Measurements from ENCODE around the gene CTDP1.

Gene CTDP1

DNA sequence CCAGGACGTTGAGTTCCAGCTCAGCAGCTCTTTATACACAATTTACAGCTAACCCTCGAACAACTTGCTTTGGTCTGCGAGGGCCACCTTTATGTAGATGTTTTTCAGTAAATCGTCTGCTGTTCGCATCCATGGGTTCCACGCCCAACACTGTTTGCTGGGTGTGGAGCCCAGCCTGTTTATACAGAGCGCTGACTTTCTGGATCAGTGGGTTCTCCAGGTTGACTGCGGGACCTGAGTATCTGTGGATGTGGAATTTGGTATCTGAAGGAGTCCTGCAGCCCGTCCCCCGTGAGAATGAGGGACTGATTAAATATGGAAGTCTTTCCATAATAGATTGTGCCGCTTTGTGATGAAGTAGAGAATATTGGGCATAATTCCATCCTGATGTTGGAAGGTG, 2.9 kb downstream of the CTDP1 start:
- H3K9ac ChIP-seq (ENCODE audit: low read depth in 1 of 2, low read length in 2 of 2): peak overlapping the region; percentile 35 to 92
- H3K4me3 ChIP-seq (ENCODE audit: low read length in 2 of 2): peak overlapping the region; percentile 70 to 93
- H3K27ac ChIP-seq (ENCODE audit: low read depth in 2 of 2, low read length in 2 of 2): peak overlapping the region; percentile 96 to 97
- H3K9me3 ChIP-seq (ENCODE audit: control insufficient read depth in 2 of 2, low read length in 2 of 2): no peaks in the 10 kb centered on the region
- H3K27me3 ChIP-seq (ENCODE audit: control insufficient read depth in 2 of 2, insufficient read depth in 2 of 2, low read length in 2 of 2): no peaks in the 10 kb centered on the region
- H3K4me1 ChIP-seq (ENCODE audit: control insufficient read depth in 2 of 2, insufficient read depth in 2 of 2, low read length in 2 of 2): peaks cover 26 to 34% of the 10 kb centered on the region in 2 donors
- peaks cover 4 to 8% of the 10 kb centered on the region in 2 donors for H3K36me3 ChIP-seq (ENCODE audit: control insufficient read depth in 2 of 2, insufficient read depth in 2 of 2, low read length in 2 of 2)

GRCh38 chr18:79682894-79683625, 3.5 kb downstream of the CTDP1 start:
- Histone ChIP-seq H3K36me3 (ENCODE audit: control insufficient read depth in 2 of 2, insufficient read depth in 2 of 2, low read length in 2 of 2) (peaks cover 3 to 8% of the 10 kb centered on the region in 2 donors), H3K9ac (ENCODE audit: low read depth in 1 of 2, low read length in 2 of 2) (no peak overlapping the region), H3K9me3 (ENCODE audit: control insufficient read depth in 2 of 2, low read length in 2 of 2) (no peaks in the 10 kb centered on the region), H3K27me3 (ENCODE audit: control insufficient read depth in 2 of 2, insufficient read depth in 2 of 2, low read length in 2 of 2) (no peaks in the 10 kb centered on the region), H3K4me3 (ENCODE audit: low read length in 2 of 2) (no peak overlapping the region), H3K4me1 (ENCODE audit: control insufficient read depth in 2 of 2, insufficient read depth in 2 of 2, low read length in 2 of 2) (peaks cover 25 to 33% of the 10 kb centered on the region in 2 donors), H3K27ac (ENCODE audit: low read depth in 2 of 2, low read length in 2 of 2) (peak overlapping the region in 1 of 2 donors; percentile 96)

- H3K4me3 ChIP-seq (ENCODE audit: low read length in 2 of 2): no peak overlapping the region
- H3K27ac ChIP-seq (ENCODE audit: low read depth in 2 of 2, low read length in 2 of 2): no peak overlapping the region
- H3K9ac ChIP-seq (ENCODE audit: low read depth in 1 of 2, low read length in 2 of 2): no peak overlapping the region
- H3K4me1 ChIP-seq (ENCODE audit: control insufficient read depth in 2 of 2, insufficient read depth in 2 of 2, low read length in 2 of 2): peaks cover 19 to 28% of the 10 kb centered on the region in 2 donors
- peaks cover 3 to 8% of the 10 kb centered on the region in 2 donors for H3K36me3 ChIP-seq (ENCODE audit: control insufficient read depth in 2 of 2, insufficient read depth in 2 of 2, low read length in 2 of 2)
- H3K27me3 ChIP-seq (ENCODE audit: control insufficient read depth in 2 of 2, insufficient read depth in 2 of 2, low read length in 2 of 2): no peaks in the 10 kb centered on the region
- no peaks in the 10 kb centered on the region for H3K9me3 ChIP-seq (ENCODE audit: control insufficient read depth in 2 of 2, low read length in 2 of 2)
These were observed 4.2 kb downstream of the CTDP1 start for GRCh38 chr18:79683626-79684282.

- H3K36me3 ChIP-seq (ENCODE audit: control insufficient read depth in 2 of 2, insufficient read depth in 2 of 2, low read length in 2 of 2): peaks cover 3 to 8% of the 10 kb centered on the region in 2 donors
- no peak overlapping the region for H3K27ac ChIP-seq (ENCODE audit: low read depth in 2 of 2, low read length in 2 of 2)
These were observed 4.7 kb downstream of the CTDP1 start for GRCh38 chr18:79684283-79684631.

DNA sequence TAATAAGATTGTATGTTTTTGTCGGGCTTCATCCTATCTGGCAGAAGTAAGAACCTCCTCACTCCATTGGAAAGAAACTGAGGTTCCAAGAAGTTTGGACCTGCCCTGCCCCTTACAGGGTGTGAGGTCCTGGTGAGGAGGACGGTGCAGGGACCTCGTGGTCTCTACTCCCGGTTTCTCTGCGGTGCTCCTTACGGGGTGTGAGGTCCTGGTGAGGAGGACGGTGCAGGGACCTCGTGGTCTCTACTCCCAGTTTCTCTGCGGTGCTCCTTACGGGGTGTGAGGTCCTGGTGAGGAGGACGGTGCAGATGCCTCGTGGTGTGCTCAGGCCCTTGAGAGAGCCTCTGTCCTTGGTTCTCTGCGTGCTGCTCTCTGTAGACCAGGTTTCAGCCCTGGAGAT, 5.2 kb downstream of the CTDP1 start:
- Histone ChIP-seq H3K36me3 (ENCODE audit: control insufficient read depth in 2 of 2, insufficient read depth in 2 of 2, low read length in 2 of 2) (peaks cover 3 to 8% of the 10 kb centered on the region in 2 donors), H3K4me3 (ENCODE audit: low read length in 2 of 2) (no peak overlapping the region), H3K9me3 (ENCODE audit: control insufficient read depth in 2 of 2, low read length in 2 of 2) (no peaks in the 10 kb centered on the region), H3K9ac (ENCODE audit: low read depth in 1 of 2, low read length in 2 of 2) (no peak overlapping the region), H3K27me3 (ENCODE audit: control insufficient read depth in 2 of 2, insufficient read depth in 2 of 2, low read length in 2 of 2) (no peaks in the 10 kb centered on the region), H3K4me1 (ENCODE audit: control insufficient read depth in 2 of 2, insufficient read depth in 2 of 2, low read length in 2 of 2) (peaks cover 19 to 30% of the 10 kb centered on the region in 2 donors), H3K27ac (ENCODE audit: low read depth in 2 of 2, low read length in 2 of 2) (no peak overlapping the region)

More at GRCh38 chr18:79684283-79684631, 4.7 kb downstream of the CTDP1 start:
- Histone ChIP-seq H3K9me3 (ENCODE audit: control insufficient read depth in 2 of 2, low read length in 2 of 2) (no peaks in the 10 kb centered on the region), H3K9ac (ENCODE audit: low read depth in 1 of 2, low read length in 2 of 2) (no peak overlapping the region), H3K4me1 (ENCODE audit: control insufficient read depth in 2 of 2, insufficient read depth in 2 of 2, low read length in 2 of 2) (peaks cover 19 to 30% of the 10 kb centered on the region in 2 donors), H3K4me3 (ENCODE audit: low read length in 2 of 2) (no peak overlapping the region), H3K27me3 (ENCODE audit: control insufficient read depth in 2 of 2, insufficient read depth in 2 of 2, low read length in 2 of 2) (no peaks in the 10 kb centered on the region)

DNA sequence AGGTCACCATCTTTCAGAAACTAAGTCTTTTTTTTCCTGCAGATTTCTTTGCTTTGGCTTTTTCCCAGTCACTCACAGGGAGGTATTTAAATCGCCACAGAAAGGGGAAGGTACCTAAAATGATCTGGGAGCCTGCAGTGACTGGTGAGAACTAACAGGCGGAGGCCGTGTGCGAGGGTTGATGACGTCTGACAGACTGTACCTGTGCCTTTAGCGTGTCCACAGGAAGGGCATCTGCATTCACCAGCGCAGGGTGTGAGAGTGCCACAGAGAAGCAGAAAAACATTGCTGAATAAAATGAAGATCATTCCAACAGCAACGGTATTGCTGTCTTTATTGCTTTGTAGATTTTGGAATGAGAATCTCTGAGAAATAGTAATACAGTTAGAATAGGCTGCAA, 5.7 kb downstream of the CTDP1 start:
- no peaks in the 10 kb centered on the region for H3K27me3 ChIP-seq (ENCODE audit: control insufficient read depth in 2 of 2, insufficient read depth in 2 of 2, low read length in 2 of 2)
- peaks cover 19 to 30% of the 10 kb centered on the region in 2 donors for H3K4me1 ChIP-seq (ENCODE audit: control insufficient read depth in 2 of 2, insufficient read depth in 2 of 2, low read length in 2 of 2)
- H3K9ac ChIP-seq (ENCODE audit: low read depth in 1 of 2, low read length in 2 of 2): no peak overlapping the region
- no peaks in the 10 kb centered on the region for H3K9me3 ChIP-seq (ENCODE audit: control insufficient read depth in 2 of 2, low read length in 2 of 2)
- no peak overlapping the region for H3K27ac ChIP-seq (ENCODE audit: low read depth in 2 of 2, low read length in 2 of 2)
- H3K4me3 ChIP-seq (ENCODE audit: low read length in 2 of 2): no peak overlapping the region
- H3K36me3 ChIP-seq (ENCODE audit: control insufficient read depth in 2 of 2, insufficient read depth in 2 of 2, low read length in 2 of 2): peaks cover 3 to 8% of the 10 kb centered on the region in 2 donors

GRCh38 chr18:79685971-79686370, 6.4 kb downstream of the CTDP1 start:
- Histone ChIP-seq H3K9ac (ENCODE audit: low read depth in 1 of 2, low read length in 2 of 2) (no peak overlapping the region), H3K27ac (ENCODE audit: low read depth in 2 of 2, low read length in 2 of 2) (no peak overlapping the region), H3K27me3 (ENCODE audit: control insufficient read depth in 2 of 2, insufficient read depth in 2 of 2, low read length in 2 of 2) (no peaks in the 10 kb centered on the region), H3K9me3 (ENCODE audit: control insufficient read depth in 2 of 2, low read length in 2 of 2) (no peaks in the 10 kb centered on the region), H3K4me3 (ENCODE audit: low read length in 2 of 2) (no peak overlapping the region), H3K36me3 (ENCODE audit: control insufficient read depth in 2 of 2, insufficient read depth in 2 of 2, low read length in 2 of 2) (peaks cover 3 to 8% of the 10 kb centered on the region in 2 donors), H3K4me1 (ENCODE audit: control insufficient read depth in 2 of 2, insufficient read depth in 2 of 2, low read length in 2 of 2) (peaks cover 15 to 25% of the 10 kb centered on the region in 2 donors)

- Histone ChIP-seq H3K27me3 (ENCODE audit: control insufficient read depth in 2 of 2, insufficient read depth in 2 of 2, low read length in 2 of 2) (no peaks in the 10 kb centered on the region), H3K4me1 (ENCODE audit: control insufficient read depth in 2 of 2, insufficient read depth in 2 of 2, low read length in 2 of 2) (peaks cover 0 to 8% of the 10 kb centered on the region in 2 donors), H3K4me3 (ENCODE audit: low read length in 2 of 2) (no peak overlapping the region), H3K36me3 (ENCODE audit: control insufficient read depth in 2 of 2, insufficient read depth in 2 of 2, low read length in 2 of 2) (peaks cover 3 to 8% of the 10 kb centered on the region in 2 donors), H3K9me3 (ENCODE audit: control insufficient read depth in 2 of 2, low read length in 2 of 2) (no peaks in the 10 kb centered on the region), H3K27ac (ENCODE audit: low read depth in 2 of 2, low read length in 2 of 2) (no peak overlapping the region), H3K9ac (ENCODE audit: low read depth in 1 of 2, low read length in 2 of 2) (no peak overlapping the region)
These were observed 8.2 kb downstream of the CTDP1 start for GRCh38 chr18:79687806-79688205.

DNA sequence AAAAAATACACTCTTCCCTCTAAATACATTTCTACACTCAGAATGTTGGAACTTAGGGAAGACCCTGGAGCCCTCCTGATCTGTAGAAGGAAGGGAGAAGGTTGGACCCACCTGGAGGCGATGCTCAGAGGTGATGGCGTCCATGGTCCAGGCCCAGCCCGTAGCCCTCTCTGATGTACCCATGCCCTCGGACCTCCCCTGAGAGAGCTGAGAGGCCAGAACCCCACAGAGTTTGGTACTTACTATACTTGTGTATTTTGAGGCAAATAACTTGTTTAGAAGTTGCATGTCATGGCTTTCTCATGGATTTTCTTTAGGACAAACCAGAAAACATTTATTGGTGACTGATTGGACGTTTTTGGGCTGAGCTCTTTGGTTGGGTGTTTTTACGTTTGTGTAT, 10.5 kb downstream of the CTDP1 start:
- no peaks in the 10 kb centered on the region for H3K9me3 ChIP-seq (ENCODE audit: control insufficient read depth in 2 of 2, low read length in 2 of 2)
- no peak overlapping the region for H3K4me3 ChIP-seq (ENCODE audit: low read length in 2 of 2)
- no peak overlapping the region for H3K9ac ChIP-seq (ENCODE audit: low read depth in 1 of 2, low read length in 2 of 2)
- H3K27me3 ChIP-seq (ENCODE audit: control insufficient read depth in 2 of 2, insufficient read depth in 2 of 2, low read length in 2 of 2): no peaks in the 10 kb centered on the region
- no peak overlapping the region for H3K27ac ChIP-seq (ENCODE audit: low read depth in 2 of 2, low read length in 2 of 2)
- H3K4me1 ChIP-seq (ENCODE audit: control insufficient read depth in 2 of 2, insufficient read depth in 2 of 2, low read length in 2 of 2): peaks cover 0 to 2% of the 10 kb centered on the region in 2 donors
- peaks cover 0 to under 1% of the 10 kb centered on the region in 2 donors for H3K36me3 ChIP-seq (ENCODE audit: control insufficient read depth in 2 of 2, insufficient read depth in 2 of 2, low read length in 2 of 2)

Measured in mucosa of rectum (tissue), 2 donors.